ENCODE measurements around the gene DDX53.

Gene DDX53

DNA sequence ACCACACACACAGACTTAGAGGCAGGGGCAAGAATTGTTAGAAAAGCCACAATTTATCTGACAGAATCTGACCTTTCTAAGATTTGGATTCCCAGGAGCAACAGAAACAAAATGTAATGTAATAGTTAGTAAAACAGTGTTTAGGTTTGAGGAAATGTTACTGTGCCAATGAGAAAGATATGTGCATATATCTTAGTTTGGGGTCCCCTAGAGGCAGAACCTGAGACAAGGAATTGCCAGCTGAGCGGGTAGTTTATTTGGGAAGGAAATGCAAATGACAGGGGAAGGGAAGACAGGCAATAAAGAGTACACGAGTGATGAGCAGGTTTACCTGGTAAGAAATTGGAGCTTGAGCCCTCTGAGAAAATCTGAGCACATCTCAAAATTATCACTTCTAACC is 31.3 kb upstream of the DDX53 start:
- Histone ChIP-seq H3K36me3 (ENCODE audit: low read length) (no peaks in the 10 kb centered on the region), H3K79me2 (ENCODE audit: insufficient read depth, low read length) (no peaks in the 10 kb centered on the region), H3K27ac (ENCODE audit: low read depth, low read length) (no peak overlapping the region), H3K9me3 (ENCODE audit: insufficient read depth, low read length) (no peaks in the 10 kb centered on the region), H3K9ac (ENCODE audit: low read length) (no peak overlapping the region), H3F3A (ENCODE audit: insufficient read depth) (no peaks in the 10 kb centered on the region), H3K27me3 (ENCODE audit: low read length) (no peaks in the 10 kb centered on the region), H4K20me1 (ENCODE audit: low read depth, low read length) (no peaks in the 10 kb centered on the region), H2AFZ (ENCODE audit: low read depth, low read length, severe bottlenecking) (no peak overlapping the region), H3K4me2 (ENCODE audit: low read depth, low read length, poor library complexity, severe bottlenecking) (no peak overlapping the region), H3K4me3 (ENCODE audit: insufficient read depth, low read length, poor library complexity, severe bottlenecking) (no peak overlapping the region), H3K9me2 (replicated peaks; ENCODE audit: insufficient read depth, low read length) (no peaks in the 10 kb centered on the region)
- TF ChIP-seq CTCF (IDR thresholded peaks at IDR 0.05; ENCODE audit: insufficient read depth, low read length, poor library complexity, severe bottlenecking) (no peak), EZH2phosphoT487 (conservative IDR thresholded peaks at IDR 0.05; ENCODE audit: low read length) (no peak)

- Histone ChIP-seq H3K9ac (ENCODE audit: low read length) (no peak overlapping the region), H3K9me2 (replicated peaks; ENCODE audit: insufficient read depth, low read length) (no peaks in the 10 kb centered on the region), H3K9me3 (ENCODE audit: insufficient read depth, low read length) (no peaks in the 10 kb centered on the region), H3K36me3 (ENCODE audit: low read length) (no peaks in the 10 kb centered on the region), H3K4me3 (ENCODE audit: insufficient read depth, low read length, poor library complexity, severe bottlenecking) (no peak overlapping the region), H3F3A (ENCODE audit: insufficient read depth) (no peaks in the 10 kb centered on the region), H3K79me2 (ENCODE audit: insufficient read depth, low read length) (no peaks in the 10 kb centered on the region), H3K4me2 (ENCODE audit: low read depth, low read length, poor library complexity, severe bottlenecking) (no peak overlapping the region), H2AFZ (ENCODE audit: low read depth, low read length, severe bottlenecking) (no peak overlapping the region), H3K27me3 (ENCODE audit: low read length) (no peaks in the 10 kb centered on the region), H3K27ac (ENCODE audit: low read depth, low read length) (no peak overlapping the region), H4K20me1 (ENCODE audit: low read depth, low read length) (no peaks in the 10 kb centered on the region)
- TF ChIP-seq EZH2phosphoT487 (conservative IDR thresholded peaks at IDR 0.05; ENCODE audit: low read length) (no peak), CTCF (IDR thresholded peaks at IDR 0.05; ENCODE audit: insufficient read depth, low read length, poor library complexity, severe bottlenecking) (no peak)
Measured at GRCh38 chrX:22969411-22969810, 30.3 kb upstream of the DDX53 start.

DNA sequence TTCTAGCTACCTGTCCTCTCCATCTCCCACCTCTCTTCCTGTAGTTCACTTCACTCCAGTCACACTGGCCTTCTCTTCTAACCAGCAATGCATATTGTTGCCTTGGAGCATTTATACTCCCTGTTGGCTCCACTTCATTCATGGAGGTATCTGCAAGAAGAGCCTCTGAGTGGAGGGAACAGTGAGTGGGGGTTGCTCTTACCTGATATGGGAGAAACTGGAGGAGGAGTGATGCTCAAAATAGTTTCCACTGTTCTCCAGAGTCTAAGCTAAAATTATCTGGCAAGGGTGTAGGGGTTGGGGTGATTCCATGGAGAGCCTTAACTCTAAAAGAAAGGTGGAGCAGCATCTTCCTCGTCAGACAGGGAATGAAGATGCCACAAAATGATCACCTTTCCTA is 28.9 kb upstream of the DDX53 start:
- Histone ChIP-seq H3K27me3 (ENCODE audit: low read length) (no peaks in the 10 kb centered on the region), H3K9ac (ENCODE audit: low read length) (no peak overlapping the region), H3K9me3 (ENCODE audit: insufficient read depth, low read length) (no peaks in the 10 kb centered on the region), H3K4me2 (ENCODE audit: low read depth, low read length, poor library complexity, severe bottlenecking) (no peak overlapping the region), H3K79me2 (ENCODE audit: insufficient read depth, low read length) (no peaks in the 10 kb centered on the region), H3K27ac (ENCODE audit: low read depth, low read length) (no peak overlapping the region), H3K9me2 (replicated peaks; ENCODE audit: insufficient read depth, low read length) (no peaks in the 10 kb centered on the region), H3K36me3 (ENCODE audit: low read length) (no peaks in the 10 kb centered on the region), H4K20me1 (ENCODE audit: low read depth, low read length) (no peaks in the 10 kb centered on the region), H3K4me3 (ENCODE audit: insufficient read depth, low read length, poor library complexity, severe bottlenecking) (no peak overlapping the region), H2AFZ (ENCODE audit: low read depth, low read length, severe bottlenecking) (no peak overlapping the region), H3F3A (ENCODE audit: insufficient read depth) (no peaks in the 10 kb centered on the region)
- no peak for TF ChIP-seq CTCF (IDR thresholded peaks at IDR 0.05; ENCODE audit: insufficient read depth, low read length, poor library complexity, severe bottlenecking)
- no peak for TF ChIP-seq EZH2phosphoT487 (conservative IDR thresholded peaks at IDR 0.05; ENCODE audit: low read length)

GRCh38 chrX:22974616-22975015 is 25.1 kb upstream of the DDX53 start:
- H3F3A ChIP-seq (ENCODE audit: insufficient read depth) = no peaks in the 10 kb centered on the region
- no peaks in the 10 kb centered on the region for H3K79me2 ChIP-seq (ENCODE audit: insufficient read depth, low read length)
- no peak for TF ChIP-seq EZH2phosphoT487 (conservative IDR thresholded peaks at IDR 0.05; ENCODE audit: low read length)
- no peak for TF ChIP-seq CTCF (IDR thresholded peaks at IDR 0.05; ENCODE audit: insufficient read depth, low read length, poor library complexity, severe bottlenecking)
- no peak overlapping the region for H3K4me2 ChIP-seq (ENCODE audit: low read depth, low read length, poor library complexity, severe bottlenecking)
- H3K9me2 ChIP-seq (replicated peaks; ENCODE audit: insufficient read depth, low read length) = no peaks in the 10 kb centered on the region
- H3K9ac ChIP-seq (ENCODE audit: low read length) = no peak overlapping the region
- no peak overlapping the region for H3K27ac ChIP-seq (ENCODE audit: low read depth, low read length)
- H2AFZ ChIP-seq (ENCODE audit: low read depth, low read length, severe bottlenecking) = no peak overlapping the region
- H3K36me3 ChIP-seq (ENCODE audit: low read length) = no peaks in the 10 kb centered on the region
- H4K20me1 ChIP-seq (ENCODE audit: low read depth, low read length) = no peaks in the 10 kb centered on the region
- no peak overlapping the region for H3K4me3 ChIP-seq (ENCODE audit: insufficient read depth, low read length, poor library complexity, severe bottlenecking)
- H3K27me3 ChIP-seq (ENCODE audit: low read length) = no peaks in the 10 kb centered on the region
- H3K9me3 ChIP-seq (ENCODE audit: insufficient read depth, low read length) = no peaks in the 10 kb centered on the region
